Caco-2 (cell line): Measurements from ENCODE around the gene MCM10. TPM values are rescaled to one million over a fixed set of nuclear protein-coding genes. Genes with fewer than 3 reads are reported as not detected.

Experiments used
- BruUV-seq: library from RNA; stranded (reverse); fragments of 400-500 nt; replicated peaks from 2 replicates; lab custom pipeline; 2021; lab: Mats Ljungman, UMichigan
- CTCF ChIA-PET: fragments of 300-600 bp; sonication (Branson Sonifier 250); formaldehyde crosslinking; loops from one replicate; lab custom pipeline; 2022; ENCODE audit warnings: antibody characterized with exemption; lab: Charles Lee
- POLR2A ChIA-PET: fragments of 300-600 bp; sonication (Branson Sonifier 250); formaldehyde crosslinking; loops from one replicate; lab custom pipeline; 2022; ENCODE audit warnings: antibody characterized with exemption; lab: Charles Lee
- DNase-seq, 2 experiments: peaks; one replicate each; pipeline versions ENCODE4 v3.0.0 to v3.0.0-alpha.2; 2020 to 2022
- H3K27me3 ChIP-seq: replicated peaks from 2 replicates; pipeline ENCODE4 v1.6.0; 2011; ENCODE audit warnings: low read length; ENCODE audit not compliant: control insufficient read depth, insufficient read depth
- H3K36me3 ChIP-seq: 2 replicates; pipeline ENCODE4 v1.5.1; 2011; ENCODE audit warnings: low read length; ENCODE audit not compliant: control insufficient read depth, insufficient read depth
- H3K4me1 ChIP-seq: fragments of 250-450 bp; sonication (Bioruptor Pico); 2 replicates; pipeline ENCODE4 v1.5.1; 2020; ENCODE audit warnings: mild to moderate bottlenecking
- H3K4me3 ChIP-seq: 2 replicates; pipeline ENCODE4 v1.5.1; 2011; ENCODE audit warnings: low read depth, mild to moderate bottlenecking, control low read depth, low read length
- H3K9me3 ChIP-seq: fragments of 250-450 bp; sonication (Bioruptor Pico); 2 replicates; pipeline ENCODE4 v1.5.1; 2020; ENCODE audit warnings: mild to moderate bottlenecking, moderate library complexity
- H3K27ac Mint-ChIP-seq: one replicate; pipeline ENCODE4 v1.8.0; 2022; ENCODE audit warnings: mixed read lengths; ENCODE audit not compliant: unreplicated experiment
- H3K27me3 Mint-ChIP-seq: one replicate; pipeline ENCODE4 v1.8.0; 2022; ENCODE audit warnings: mixed read lengths; ENCODE audit not compliant: insufficient read depth, unreplicated experiment
- H3K36me3 Mint-ChIP-seq: one replicate; pipeline ENCODE4 v1.8.0; 2022; ENCODE audit warnings: mild to moderate bottlenecking, mixed read lengths; ENCODE audit not compliant: insufficient read depth, unreplicated experiment
- H3K4me1 Mint-ChIP-seq: one replicate; pipeline ENCODE4 v1.8.0; 2022; ENCODE audit warnings: low read depth, mixed read lengths; ENCODE audit not compliant: unreplicated experiment
- H3K4me3 Mint-ChIP-seq: one replicate; pipeline ENCODE4 v1.8.0; 2022; ENCODE audit warnings: mild to moderate bottlenecking, moderate library complexity, mixed read lengths; ENCODE audit not compliant: unreplicated experiment
- H3K9me3 Mint-ChIP-seq: one replicate; pipeline ENCODE4 v1.8.0; 2022; ENCODE audit warnings: mixed read lengths; ENCODE audit not compliant: unreplicated experiment
- CTCF ChIP-seq, 2 experiments: fragments of 200-600 bp in 1 of 2; IDR thresholded peaks; 1 replicate in 1 of 2; 2 replicates in 1 of 2; pipeline versions ENCODE4 v1.5.1 to v1.8.0; 2011 to 2022; ENCODE audit warnings: antibody characterized with exemption in 1 of 2, control low read depth in 1 of 2, inconsistent platforms in 1 of 2, low read depth in 1 of 2, low read length in 1 of 2, mild to moderate bottlenecking in 1 of 2, moderate library complexity in 1 of 2; ENCODE audit not compliant: insufficient read depth in 1 of 2, severe bottlenecking in 1 of 2, unreplicated experiment in 1 of 2
- intact Hi-C: fragments of 100-400 bp; cut with micrococcal nuclease; formaldehyde crosslinking; loops from one replicate; pipeline ENCODE4 v1.10.0; 2022; ENCODE audit not compliant: unreplicated experiment
- total RNA-seq: library from RNA; stranded (reverse); gene quantifications from 2 replicates; pipeline ENCODE4 v1.2.3, GENCODE V29; 2022

MCM10 gene
- total RNA-seq, 1 experiment from 2014 or later: 55.0 TPM

- Mint-ChIP-seq H3K4me1 (peaks cover 6% of the 10 kb centered on the region), H3K9me3 (no peaks in the 10 kb centered on the region), H3K4me3 (no peak overlapping the region), H3K27ac (no peak overlapping the region), H3K27me3 (no peaks in the 10 kb centered on the region), H3K36me3 (peaks cover 76% of the 10 kb centered on the region)
- POLR2A ChIA-PET: no interaction called here
- intact Hi-C loops: no loop called here
- Histone ChIP-seq H3K4me3 (no peak overlapping the region), H3K27me3 (no peaks in the 10 kb centered on the region), H3K9me3 (no peaks in the 10 kb centered on the region), H3K4me1 (no peaks in the 10 kb centered on the region; the same call in 1 of the 2 replicates), H3K36me3 (peaks cover 1% of the 10 kb centered on the region; the same call in 1 of the 2 replicates)
- TF ChIP-seq CTCF (IDR thresholded peaks at IDR 0.05; ENCODE audit: insufficient read depth in 1 of 2, low read depth in 1 of 2, low read length in 1 of 2, severe bottlenecking in 1 of 2, unreplicated experiment in 1 of 2): no peak
- no TSS peak for BruUV-seq
- no peak for DNase-seq
- CTCF ChIA-PET: interaction anchor here (0.8 kb wide), 1 partner anchor 8 kb away, joined by 3 read pairs; no protein-coding TSS in a partner anchor
Observed at GRCh38 chr10:13115832-13116803, 45.2 kb upstream of the MCM10 start.

DNA sequence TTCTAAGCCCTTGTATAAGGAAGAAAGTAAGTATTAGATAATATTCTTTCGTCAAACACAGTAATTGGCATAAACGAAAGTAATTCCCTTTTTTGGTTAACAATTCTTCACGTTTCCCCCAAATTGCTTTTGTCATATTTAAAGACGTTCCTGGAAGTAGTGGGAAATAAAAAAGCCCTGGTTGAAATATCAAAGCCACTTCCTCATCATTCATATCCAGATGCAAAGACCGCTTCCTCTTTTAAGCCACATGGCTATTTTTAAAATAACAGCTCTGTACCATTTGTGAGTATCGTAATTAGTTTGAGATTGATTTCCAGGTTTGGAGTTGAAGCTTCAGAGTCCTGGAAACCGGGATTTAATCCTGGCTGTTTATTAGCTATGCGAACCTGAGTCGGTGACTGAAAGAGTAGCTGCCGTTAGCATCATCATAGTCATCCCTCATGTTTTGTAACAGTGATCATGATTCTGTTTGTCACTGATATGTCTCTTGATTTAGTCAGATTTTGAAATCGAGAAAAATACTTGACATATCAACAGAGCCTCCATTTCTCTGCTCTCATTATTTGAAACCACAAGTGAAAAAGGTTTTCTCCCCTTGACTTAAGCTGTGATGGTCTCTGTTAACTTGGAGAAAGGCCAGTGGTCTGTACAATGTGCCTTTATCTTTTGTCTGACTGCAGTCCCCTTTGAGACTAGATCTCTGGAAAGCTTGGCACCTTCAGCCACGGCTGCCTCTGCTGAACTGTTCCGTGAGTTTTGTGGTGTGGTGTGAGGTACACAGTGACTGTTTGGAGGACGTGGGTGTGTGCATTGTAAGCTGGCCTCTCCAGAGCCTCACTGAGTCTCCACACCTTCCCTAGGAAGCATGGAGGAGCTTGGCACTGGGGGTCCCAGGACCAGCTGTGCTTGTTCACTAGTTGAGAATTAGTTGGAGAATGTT is 43.2 kb upstream of the MCM10 start:
- intact Hi-C loops: no loop called here
- CTCF ChIA-PET: interaction anchor here (1.2 kb wide), 1 partner anchor 9 kb away, joined by 3 read pairs; no protein-coding TSS in a partner anchor
- Histone ChIP-seq H3K27me3 (no peaks in the 10 kb centered on the region), H3K36me3 (peaks cover 5% of the 10 kb centered on the region), H3K4me3 (no peak overlapping the region), H3K9me3 (no peaks in the 10 kb centered on the region), H3K4me1 (no peaks in the 10 kb centered on the region; the same call in 1 of the 2 replicates)
- POLR2A ChIA-PET: no interaction called here
- no peaks in the 10 kb centered on the region for H3K9me3 Mint-ChIP-seq
- H3K27me3 Mint-ChIP-seq: no peaks in the 10 kb centered on the region
- H3K36me3 Mint-ChIP-seq: peaks cover 77% of the 10 kb centered on the region
- BruUV-seq: no TSS peak
- no peak for TF ChIP-seq CTCF (IDR thresholded peaks at IDR 0.05; ENCODE audit: insufficient read depth in 1 of 2, low read depth in 1 of 2, low read length in 1 of 2, severe bottlenecking in 1 of 2, unreplicated experiment in 1 of 2)
- DNase-seq: no peak
- H3K27ac Mint-ChIP-seq: no peak overlapping the region
- peaks cover 6% of the 10 kb centered on the region for H3K4me1 Mint-ChIP-seq
- H3K4me3 Mint-ChIP-seq: no peak overlapping the region
